Measurements from ENCODE around the gene KCNJ10.

KCNJ10 gene

DNA sequence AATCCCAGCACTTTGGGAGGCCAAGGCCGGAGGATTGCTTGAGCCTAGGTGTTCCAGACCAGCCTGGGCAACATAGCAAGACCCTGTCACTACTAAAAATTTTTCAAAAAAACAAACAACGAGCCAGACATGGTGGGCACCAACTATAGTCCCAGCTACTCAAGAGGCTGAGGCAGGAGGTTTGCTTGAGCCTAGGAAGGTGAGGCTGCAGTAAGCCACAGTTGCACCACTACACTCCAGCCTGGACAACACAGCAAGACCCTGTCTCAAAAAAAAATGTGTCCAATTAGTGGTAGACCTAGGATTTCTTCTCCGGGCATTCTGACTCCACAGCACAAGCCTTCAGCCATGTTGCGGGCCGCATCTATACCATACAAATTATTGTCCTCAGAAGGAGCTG lies 35.2 kb upstream of the KCNJ10 start:
- Histone ChIP-seq H3K27me3 (ENCODE audit: insufficient read depth, low read length, poor library complexity, severe bottlenecking) (no peaks in the 10 kb centered on the region), H3K4me3 (ENCODE audit: low read length, poor library complexity, severe bottlenecking) (no peak overlapping the region), H2AFZ (ENCODE audit: low read length) (no peak overlapping the region), H3F3A (ENCODE audit: low read depth) (no peaks in the 10 kb centered on the region), H3K9me3 (ENCODE audit: insufficient read depth, low read depth, low read length) (no peaks in the 10 kb centered on the region), H3K4me1 (ENCODE audit: insufficient read depth, low read length, poor library complexity, severe bottlenecking) (peaks cover 12% of the 10 kb centered on the region), H3K4me2 (ENCODE audit: low read depth, low read length, poor library complexity, severe bottlenecking) (no peak overlapping the region), H4K20me1 (ENCODE audit: insufficient read depth, low read length, poor library complexity, severe bottlenecking) (no peaks in the 10 kb centered on the region), H3K9ac (ENCODE audit: low read depth, low read length, poor library complexity, severe bottlenecking) (no peak overlapping the region), H3K9me2 (replicated peaks; ENCODE audit: low read depth, low read length) (no peaks in the 10 kb centered on the region), H3K79me2 (ENCODE audit: insufficient read depth, low read length) (no peaks in the 10 kb centered on the region), H3K36me3 (ENCODE audit: insufficient read depth, low read length) (no peaks in the 10 kb centered on the region)
- TF ChIP-seq, protein P1, sequence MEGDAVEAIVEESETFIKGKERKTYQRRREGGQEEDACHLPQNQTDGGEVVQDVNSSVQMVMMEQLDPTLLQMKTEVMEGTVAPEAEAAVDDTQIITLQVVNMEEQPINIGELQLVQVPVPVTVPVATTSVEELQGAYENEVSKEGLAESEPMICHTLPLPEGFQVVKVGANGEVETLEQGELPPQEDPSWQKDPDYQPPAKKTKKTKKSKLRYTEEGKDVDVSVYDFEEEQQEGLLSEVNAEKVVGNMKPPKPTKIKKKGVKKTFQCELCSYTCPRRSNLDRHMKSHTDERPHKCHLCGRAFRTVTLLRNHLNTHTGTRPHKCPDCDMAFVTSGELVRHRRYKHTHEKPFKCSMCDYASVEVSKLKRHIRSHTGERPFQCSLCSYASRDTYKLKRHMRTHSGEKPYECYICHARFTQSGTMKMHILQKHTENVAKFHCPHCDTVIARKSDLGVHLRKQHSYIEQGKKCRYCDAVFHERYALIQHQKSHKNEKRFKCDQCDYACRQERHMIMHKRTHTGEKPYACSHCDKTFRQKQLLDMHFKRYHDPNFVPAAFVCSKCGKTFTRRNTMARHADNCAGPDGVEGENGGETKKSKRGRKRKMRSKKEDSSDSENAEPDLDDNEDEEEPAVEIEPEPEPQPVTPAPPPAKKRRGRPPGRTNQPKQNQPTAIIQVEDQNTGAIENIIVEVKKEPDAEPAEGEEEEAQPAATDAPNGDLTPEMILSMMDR (conservative IDR thresholded peaks at IDR 0.05; ENCODE audit: low read length): no peak
- TF ChIP-seq EZH2phosphoT487 (IDR thresholded peaks at IDR 0.05; ENCODE audit: borderline replicate concordance): no peak

DNA sequence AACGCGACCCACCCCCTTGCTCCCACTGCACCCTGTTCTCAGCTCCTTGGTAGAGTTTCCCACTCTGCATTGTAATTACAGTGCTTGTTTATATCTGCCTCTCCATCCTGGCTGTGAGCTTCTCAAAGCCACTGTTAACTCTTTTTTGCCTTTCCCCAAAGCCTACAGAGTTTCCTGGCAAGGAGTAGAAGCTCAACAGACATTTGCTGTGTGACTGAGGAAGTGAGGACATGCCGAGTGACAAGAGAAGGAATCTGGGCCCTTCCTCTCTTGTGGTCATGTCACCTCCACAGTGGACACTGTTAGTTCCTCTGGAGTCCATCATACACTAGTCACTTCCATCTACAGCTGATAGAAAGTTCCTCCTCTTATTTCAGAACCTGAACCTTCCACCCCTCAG lies 34.5 kb upstream of the KCNJ10 start:
- no peak for TF ChIP-seq EZH2phosphoT487 (IDR thresholded peaks at IDR 0.05; ENCODE audit: borderline replicate concordance)
- TF ChIP-seq, protein P1 (conservative IDR thresholded peaks at IDR 0.05; ENCODE audit: low read length): no peak
- Histone ChIP-seq H3F3A (ENCODE audit: low read depth) (no peaks in the 10 kb centered on the region), H3K36me3 (ENCODE audit: insufficient read depth, low read length) (no peaks in the 10 kb centered on the region), H3K4me3 (ENCODE audit: low read length, poor library complexity, severe bottlenecking) (no peak overlapping the region), H3K4me1 (ENCODE audit: insufficient read depth, low read length, poor library complexity, severe bottlenecking) (peaks cover 14% of the 10 kb centered on the region), H3K79me2 (ENCODE audit: insufficient read depth, low read length) (no peaks in the 10 kb centered on the region), H3K4me2 (ENCODE audit: low read depth, low read length, poor library complexity, severe bottlenecking) (no peak overlapping the region), H3K9me2 (replicated peaks; ENCODE audit: low read depth, low read length) (no peaks in the 10 kb centered on the region), H2AFZ (ENCODE audit: low read length) (no peak overlapping the region), H4K20me1 (ENCODE audit: insufficient read depth, low read length, poor library complexity, severe bottlenecking) (no peaks in the 10 kb centered on the region), H3K9me3 (ENCODE audit: insufficient read depth, low read depth, low read length) (no peaks in the 10 kb centered on the region), H3K9ac (ENCODE audit: low read depth, low read length, poor library complexity, severe bottlenecking) (no peak overlapping the region), H3K27me3 (ENCODE audit: insufficient read depth, low read length, poor library complexity, severe bottlenecking) (no peaks in the 10 kb centered on the region)

DNA sequence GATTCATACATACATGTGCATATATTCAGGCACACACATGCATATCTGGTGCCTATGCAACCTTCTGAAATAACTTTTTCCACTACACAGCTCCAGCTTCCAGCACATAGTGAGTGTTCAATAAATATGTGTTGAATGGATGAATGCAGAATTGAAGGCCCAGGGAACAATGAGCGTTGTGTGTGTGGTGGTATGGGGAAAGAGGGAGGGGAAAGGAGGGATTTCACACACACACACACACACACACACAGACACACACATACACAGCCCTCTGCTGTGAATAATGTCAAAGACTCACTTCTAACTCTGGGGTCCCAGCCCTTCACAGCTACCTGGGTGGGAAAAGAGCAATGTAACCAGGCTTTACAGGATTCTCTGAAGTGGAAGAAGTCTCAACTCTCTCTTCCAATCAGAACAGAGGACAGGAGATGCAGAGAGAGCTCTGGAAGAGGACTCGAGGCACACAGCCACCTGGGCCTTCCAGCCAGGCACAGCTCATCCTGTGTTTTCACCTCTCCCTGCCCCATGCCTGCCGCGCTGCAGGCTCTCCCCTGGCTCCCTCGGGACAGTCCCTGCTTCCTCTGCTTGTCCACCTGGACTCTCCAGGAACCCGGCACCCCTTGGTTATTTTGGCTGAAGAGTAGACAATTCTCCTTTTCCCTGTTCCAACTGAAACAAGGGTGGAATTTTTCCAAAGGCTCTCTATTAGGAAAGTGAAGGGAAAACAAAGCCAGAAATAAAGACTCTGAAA lies 33.9 kb upstream of the KCNJ10 start:
- no peaks in the 10 kb centered on the region for H3K79me2 ChIP-seq (ENCODE audit: insufficient read depth, low read length)

More for the DNA sequence above, 33.9 kb upstream of the KCNJ10 start:
- no peak overlapping the region for H3K4me3 ChIP-seq (ENCODE audit: low read length, poor library complexity, severe bottlenecking)
- no peaks in the 10 kb centered on the region for H3K9me3 ChIP-seq (ENCODE audit: insufficient read depth, low read depth, low read length)
- no peak overlapping the region for H3K4me2 ChIP-seq (ENCODE audit: low read depth, low read length, poor library complexity, severe bottlenecking)
- H3K9ac ChIP-seq (ENCODE audit: low read depth, low read length, poor library complexity, severe bottlenecking): no peak overlapping the region
- no peaks in the 10 kb centered on the region for H3K36me3 ChIP-seq (ENCODE audit: insufficient read depth, low read length)
- H2AFZ ChIP-seq (ENCODE audit: low read length): no peak overlapping the region
- TF ChIP-seq, protein P1 (conservative IDR thresholded peaks at IDR 0.05; ENCODE audit: low read length): no peak
- no peak for TF ChIP-seq EZH2phosphoT487 (IDR thresholded peaks at IDR 0.05; ENCODE audit: borderline replicate concordance)
- no peaks in the 10 kb centered on the region for H3F3A ChIP-seq (ENCODE audit: low read depth)
- H4K20me1 ChIP-seq (ENCODE audit: insufficient read depth, low read length, poor library complexity, severe bottlenecking): no peaks in the 10 kb centered on the region
- H3K4me1 ChIP-seq (ENCODE audit: insufficient read depth, low read length, poor library complexity, severe bottlenecking): peaks cover 18% of the 10 kb centered on the region
- H3K27me3 ChIP-seq (ENCODE audit: insufficient read depth, low read length, poor library complexity, severe bottlenecking): no peaks in the 10 kb centered on the region
- no peaks in the 10 kb centered on the region for H3K9me2 ChIP-seq (replicated peaks; ENCODE audit: low read depth, low read length)
